Esophagus (tissue), 2 donors: ENCODE measurements around the gene DCP1B. TPM values are rescaled to one million over a fixed set of nuclear protein-coding genes. Genes with fewer than 3 reads are reported as not detected.
"Not testable (repeated sequence)": the region's sequence is repeated elsewhere in the genome, so short reads cannot be mapped to it uniquely, and the experiment has no call there.

Experiments used
- H3K27ac ChIP-seq, 2 donors: one replicate each; pipeline ENCODE4 v1.5.1; 2013; ENCODE audit warnings: low read depth in 2 of 2, mild to moderate bottlenecking in 2 of 2, inconsistent platforms in 1 of 2, low read length in 1 of 2, moderate library complexity in 1 of 2
- H3K27me3 ChIP-seq, 2 donors: one replicate each; pipeline ENCODE4 v1.6.1; 2013; ENCODE audit warnings: low read length in 2 of 2, control low read depth in 1 of 2, mild to moderate bottlenecking in 1 of 2; ENCODE audit not compliant: insufficient read depth in 2 of 2, control insufficient read depth in 1 of 2
- H3K36me3 ChIP-seq, 2 donors: one replicate each; pipeline ENCODE4 v1.6.1; 2013; ENCODE audit warnings: low read length in 1 of 2; ENCODE audit not compliant: control insufficient read depth in 2 of 2, insufficient read depth in 2 of 2
- H3K4me1 ChIP-seq, 2 donors: one replicate each; pipeline ENCODE4 v1.6.1; 2013; ENCODE audit warnings: low read length in 1 of 2; ENCODE audit not compliant: control insufficient read depth in 2 of 2, insufficient read depth in 2 of 2
- H3K4me3 ChIP-seq, 2 donors: one replicate each; pipeline ENCODE4 v1.5.1; 2013; ENCODE audit warnings: low read length in 2 of 2, mild to moderate bottlenecking in 2 of 2, low read depth in 1 of 2, moderate library complexity in 1 of 2
- H3K9me3 ChIP-seq, 2 donors: one replicate each; pipeline ENCODE4 v1.6.1; 2013; ENCODE audit warnings: mild to moderate bottlenecking in 2 of 2, low read depth in 1 of 2, low read length in 1 of 2, moderate library complexity in 1 of 2; ENCODE audit not compliant: control insufficient read depth in 2 of 2, insufficient read depth in 1 of 2
- WGBS, 2 donors: extraction: QIAGEN DNeasy Blood & Tissue Kit; methylation state at CpG; one replicate each; pipeline ENCODE4 v1.1.7; 2013; 5-methylcytosine and 5-hydroxymethylcytosine counted together
- polyA plus RNA-seq, 2 donors: library from polyadenylated mRNA; stranded (reverse); fragments of 200-250 nt; gene quantifications; one replicate each; pipeline ENCODE4 v1.2.3, GENCODE V29; 2013
- donor health status: healthy with polysubstance abuse.
- donor health status: Bipolar disorder and iron deficiency.

The DCP1B gene
- polyA plus RNA-seq, 2 donors, result 2.6 to 5.2 TPM

- peaks cover 0 to 4% of the 10 kb centered on the region in 2 donors for H3K4me1 ChIP-seq
- H3K36me3 ChIP-seq, result peaks cover 0 to 8% of the 10 kb centered on the region in 2 donors
- H3K9me3 ChIP-seq, result peaks cover 0 to 2% of the 10 kb centered on the region in 2 donors
- no peaks in the 10 kb centered on the region for H3K27me3 ChIP-seq
- no peak overlapping the region for H3K4me3 ChIP-seq
- H3K27ac ChIP-seq, result no peak overlapping the region
- WGBS, 2 donors, result 91% methylated on average over 5 of the region's 5 CpGs
Measured at GRCh38 chr12:1962051-1963020, 41.9 kb downstream of the DCP1B start.

- Histone ChIP-seq H3K4me3 (no peak overlapping the region), H3K36me3 (peaks cover 0 to 13% of the 10 kb centered on the region in 2 donors), H3K27me3 (no peaks in the 10 kb centered on the region), H3K9me3 (no peaks in the 10 kb centered on the region), H3K4me1 (no peaks in the 10 kb centered on the region), H3K27ac (no peak overlapping the region)
- WGBS, 2 donors, result 92% methylated on average over 3 of the region's 3 CpGs
Measured at GRCh38 chr12:1956716-1957115, 47.5 kb downstream of the DCP1B start.

GRCh38 chr12:1949771-1950470 is 54.3 kb downstream of the DCP1B start:
- 40 to 53% methylated on average over 15 of the region's 15 CpGs for WGBS, 2 donors
- Histone ChIP-seq H3K4me1 (peaks cover 3 to 9% of the 10 kb centered on the region in 2 donors), H3K27ac (peak overlapping the region; percentile 66 to 72), H3K36me3 (peaks cover 0 to 30% of the 10 kb centered on the region in 2 donors), H3K27me3 (no peaks in the 10 kb centered on the region), H3K9me3 (no peaks in the 10 kb centered on the region), H3K4me3 (no peak overlapping the region)

- peaks cover 0 to 28% of the 10 kb centered on the region in 2 donors for H3K36me3 ChIP-seq
- H3K9me3 ChIP-seq, result no peaks in the 10 kb centered on the region
- peaks cover 3 to 9% of the 10 kb centered on the region in 2 donors for H3K4me1 ChIP-seq
- H3K4me3 ChIP-seq, result no peak overlapping the region
- no peaks in the 10 kb centered on the region for H3K27me3 ChIP-seq
- peak overlapping the region in 1 of 2 donors; percentile 72 for H3K27ac ChIP-seq
- 68 to 88% methylated on average over 8 to 11 of the region's 11 CpGs for WGBS, 2 donors
Measured at GRCh38 chr12:1948883-1949282, 55.4 kb downstream of the DCP1B start.

GRCh38 chr12:1947081-1947480 is 57.2 kb downstream of the DCP1B start:
- Histone ChIP-seq H3K9me3 (no peaks in the 10 kb centered on the region), H3K27me3 (no peaks in the 10 kb centered on the region), H3K4me3 (no peak overlapping the region), H3K27ac (no peak overlapping the region), H3K4me1 (peaks cover 3 to 9% of the 10 kb centered on the region in 2 donors), H3K36me3 (peaks cover 0 to 20% of the 10 kb centered on the region in 2 donors)
- 47 to 71% methylated on average over 1 of the region's 1 CpG for WGBS, 2 donors

GRCh38 chr12:1946296-1946695 is 58.0 kb downstream of the DCP1B start:
- no peak overlapping the region for H3K4me3 ChIP-seq
- WGBS, 2 donors, result 84 to 87% methylated on average over 3 of the region's 3 CpGs
- H3K9me3 ChIP-seq, result no peaks in the 10 kb centered on the region
- H3K27me3 ChIP-seq, result no peaks in the 10 kb centered on the region
- no peak overlapping the region for H3K27ac ChIP-seq
- peaks cover 3 to 9% of the 10 kb centered on the region in 2 donors for H3K4me1 ChIP-seq
- peaks cover 0 to 17% of the 10 kb centered on the region in 2 donors for H3K36me3 ChIP-seq

GRCh38 chr12:1945502-1945901 is 58.8 kb downstream of the DCP1B start:
- H3K27me3 ChIP-seq, H3K9me3 ChIP-seq, H3K4me3 ChIP-seq, H3K27ac ChIP-seq, H3K4me1 ChIP-seq: not testable (repeated sequence)
- 90 to 96% methylated on average over 5 of the region's 5 CpGs for WGBS, 2 donors
- peaks cover 0 to 17% of the 10 kb centered on the region in 2 donors for H3K36me3 ChIP-seq

GRCh38 chr12:1939801-1940607 is 64.3 kb downstream of the DCP1B start:
- Histone ChIP-seq H3K9me3 (no peaks in the 10 kb centered on the region), H3K36me3 (no peaks in the 10 kb centered on the region), H3K27me3 (no peaks in the 10 kb centered on the region), H3K27ac (peak overlapping the region in 1 of 2 donors; percentile 35), H3K4me3 (no peak overlapping the region), H3K4me1 (peaks cover 5 to 7% of the 10 kb centered on the region in 2 donors)
- WGBS, 2 donors, result 29 to 32% methylated on average over 16 of the region's 16 CpGs

- Histone ChIP-seq H3K4me1 (peaks cover 5 to 7% of the 10 kb centered on the region in 2 donors), H3K9me3 (no peaks in the 10 kb centered on the region), H3K4me3 (no peak overlapping the region), H3K36me3 (no peaks in the 10 kb centered on the region), H3K27me3 (no peaks in the 10 kb centered on the region), H3K27ac (no peak overlapping the region)
- 57 to 66% methylated on average over 10 of the region's 10 CpGs for WGBS, 2 donors
Measured at GRCh38 chr12:1939331-1939730, 64.9 kb downstream of the DCP1B start.
